DMS153 treated with DMSO at 0.1 percent for 48 hours (cell line): ENCODE data around the gene ELMO3.

Source experiments
- DNase-seq: peaks from one replicate; lab custom pipeline; 2025; ENCODE audit not compliant: unreplicated experiment; lab: John Stamatoyannopoulos, UW

ELMO3 gene

GRCh38 chr16:67193536-67193935, 5.4 kb upstream of the ELMO3 start:
- DNase-seq = no peak

GRCh38 chr16:67194260-67194659, 4.7 kb upstream of the ELMO3 start:
- DNase-seq = no peak

- DNase-seq = no peak
These were observed 3.3 kb upstream of the ELMO3 start for GRCh38 chr16:67195676-67196075.

- no peak for DNase-seq
These were observed 2.0 kb upstream of the ELMO3 start for GRCh38 chr16:67196881-67197280.

GRCh38 chr16:67197704-67198103, 1.2 kb upstream of the ELMO3 start:
- no peak for DNase-seq

- peak; percentile 35 for DNase-seq
These were observed 645 bp upstream of the ELMO3 start for GRCh38 chr16:67198238-67198734.

GRCh38 chr16:67199808-67200198, 872 bp downstream of the ELMO3 start:
- DNase-seq = no peak

- DNase-seq = no peak
These were observed 1.6 kb downstream of the ELMO3 start for GRCh38 chr16:67200491-67200890.

GRCh38 chr16:67201411-67202345, 2.7 kb downstream of the ELMO3 start:
- no peak for DNase-seq

GRCh38 chr16:67202426-67202825, 3.5 kb downstream of the ELMO3 start:
- DNase-seq = no peak

GRCh38 chr16:67202956-67203493, 4.1 kb downstream of the ELMO3 start:
- no peak for DNase-seq

- DNase-seq = no peak
These were observed 5.1 kb downstream of the ELMO3 start for GRCh38 chr16:67204076-67204475.

- DNase-seq = no peak
These were observed 7.4 kb downstream of the ELMO3 start for GRCh38 chr16:67206129-67206837.

GRCh38 chr16:67206838-67207248, 7.9 kb downstream of the ELMO3 start:
- DNase-seq = no peak

- DNase-seq = no peak
These were observed 8.5 kb downstream of the ELMO3 start for GRCh38 chr16:67207249-67208091.

GRCh38 chr16:67208154-67208896, 9.4 kb downstream of the ELMO3 start:
- no peak for DNase-seq

GRCh38 chr16:67209565-67209964, 10.6 kb downstream of the ELMO3 start:
- no peak for DNase-seq

GRCh38 chr16:67210069-67210937, 11.4 kb downstream of the ELMO3 start:
- DNase-seq = no peak

GRCh38 chr16:67211674-67212073, 12.7 kb downstream of the ELMO3 start:
- DNase-seq = no peak
